ENCODE data around the gene PTPN9. TPM values are rescaled to one million over a fixed set of nuclear protein-coding genes. Genes with fewer than 3 reads are reported as not detected.
"Not testable (repeated sequence)": the region's sequence is repeated elsewhere in the genome, so short reads cannot be mapped to it uniquely, and the experiment has no call there.

PTPN9 gene
- total RNA-seq, 4 donors from 2014 or later: 5.6 to 33.0 (median 18.9) TPM

DNA sequence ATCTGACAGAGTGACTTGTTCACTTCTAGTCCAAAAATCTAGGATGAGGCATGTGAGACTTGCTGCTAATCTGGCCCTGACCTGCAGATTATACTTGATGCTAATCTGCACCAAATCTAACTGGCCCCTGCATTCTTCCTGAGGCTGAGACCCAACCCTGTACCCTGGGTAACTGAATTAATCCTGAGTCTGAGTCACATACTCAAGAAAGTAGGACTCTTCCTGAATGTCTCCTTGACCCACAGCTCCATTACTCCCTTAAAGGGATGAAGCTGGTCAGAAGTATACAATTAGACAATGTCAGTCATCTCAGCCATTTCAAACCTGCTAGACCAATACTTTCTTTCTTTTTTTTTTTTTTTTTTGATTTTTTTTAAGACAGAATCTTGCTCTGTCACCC, 25.5 kb downstream of the PTPN9 start:
- Histone ChIP-seq H3K36me3 (no peaks in the 10 kb centered on the region), H3K9me3 (no peaks in the 10 kb centered on the region), H3K4me3 (no peak overlapping the region), H3K4me1 (no peaks in the 10 kb centered on the region), H3K27ac (no peak overlapping the region), H3K27me3 (no peaks in the 10 kb centered on the region)
- TF ChIP-seq, protein P1, sequence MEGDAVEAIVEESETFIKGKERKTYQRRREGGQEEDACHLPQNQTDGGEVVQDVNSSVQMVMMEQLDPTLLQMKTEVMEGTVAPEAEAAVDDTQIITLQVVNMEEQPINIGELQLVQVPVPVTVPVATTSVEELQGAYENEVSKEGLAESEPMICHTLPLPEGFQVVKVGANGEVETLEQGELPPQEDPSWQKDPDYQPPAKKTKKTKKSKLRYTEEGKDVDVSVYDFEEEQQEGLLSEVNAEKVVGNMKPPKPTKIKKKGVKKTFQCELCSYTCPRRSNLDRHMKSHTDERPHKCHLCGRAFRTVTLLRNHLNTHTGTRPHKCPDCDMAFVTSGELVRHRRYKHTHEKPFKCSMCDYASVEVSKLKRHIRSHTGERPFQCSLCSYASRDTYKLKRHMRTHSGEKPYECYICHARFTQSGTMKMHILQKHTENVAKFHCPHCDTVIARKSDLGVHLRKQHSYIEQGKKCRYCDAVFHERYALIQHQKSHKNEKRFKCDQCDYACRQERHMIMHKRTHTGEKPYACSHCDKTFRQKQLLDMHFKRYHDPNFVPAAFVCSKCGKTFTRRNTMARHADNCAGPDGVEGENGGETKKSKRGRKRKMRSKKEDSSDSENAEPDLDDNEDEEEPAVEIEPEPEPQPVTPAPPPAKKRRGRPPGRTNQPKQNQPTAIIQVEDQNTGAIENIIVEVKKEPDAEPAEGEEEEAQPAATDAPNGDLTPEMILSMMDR (IDR thresholded peaks at IDR 0.05): no peak
- TF ChIP-seq POLR2A (IDR thresholded peaks at IDR 0.05): no peak
- intact Hi-C loops (cut with DNase I; ENCODE audit: low total_unique reads): no loop called here
- DNase-seq: no peak

DNA sequence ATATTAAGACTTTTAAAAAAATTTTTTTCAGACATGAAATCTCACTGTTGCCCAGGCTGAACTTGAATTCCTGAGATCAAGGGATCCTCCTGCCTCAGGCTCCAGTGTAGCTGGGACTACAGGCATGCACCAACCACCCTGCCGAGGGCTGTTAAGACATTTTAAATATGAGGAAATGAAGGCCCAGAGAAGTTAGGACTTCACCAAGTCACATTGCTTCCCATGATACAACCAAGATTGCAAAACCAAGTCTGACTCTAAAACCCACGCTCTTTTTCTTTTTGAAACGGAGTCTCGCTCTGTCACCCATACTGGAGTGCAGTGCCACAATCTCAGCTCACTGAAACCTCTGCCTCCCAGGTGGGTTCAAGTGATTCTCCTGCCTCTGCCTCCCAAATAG, 28.0 kb downstream of the PTPN9 start:
- Histone ChIP-seq H3K27ac (no peak overlapping the region), H3K4me3 (no peak overlapping the region), H3K4me1 (no peaks in the 10 kb centered on the region), H3K27me3 (no peaks in the 10 kb centered on the region), H3K9me3 (no peaks in the 10 kb centered on the region), H3K36me3 (no peaks in the 10 kb centered on the region)
- intact Hi-C loops (cut with DNase I; ENCODE audit: low total_unique reads): no loop called here
- TF ChIP-seq, protein P1 (IDR thresholded peaks at IDR 0.05): no peak
- TF ChIP-seq POLR2A (IDR thresholded peaks at IDR 0.05): no peak
- DNase-seq: no peak

DNA sequence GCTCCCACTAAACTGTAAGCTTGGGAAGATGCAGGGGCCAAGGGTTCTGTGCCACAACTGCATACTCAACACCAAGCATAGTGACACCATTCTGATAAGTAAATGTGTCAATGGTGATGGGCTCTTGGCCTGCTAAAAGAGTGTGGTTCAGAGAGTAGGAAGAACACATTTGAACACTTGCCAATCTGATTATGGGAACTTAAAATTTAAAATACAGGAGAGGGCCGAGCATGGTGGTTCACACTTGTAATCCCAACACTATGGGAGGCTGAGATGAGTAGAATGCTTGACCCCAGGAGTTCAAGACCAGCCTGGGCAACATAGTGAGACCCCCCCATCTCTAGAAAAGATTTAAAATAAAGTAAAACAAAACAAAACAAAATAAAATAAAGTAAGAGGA, 34.1 kb downstream of the PTPN9 start:
- TF ChIP-seq, protein P1 (IDR thresholded peaks at IDR 0.05): no peak
- TF ChIP-seq POLR2A (IDR thresholded peaks at IDR 0.05): no peak
- Histone ChIP-seq H3K4me3 (no peak overlapping the region), H3K9me3 (no peaks in the 10 kb centered on the region), H3K27ac (no peak overlapping the region), H3K27me3 (no peaks in the 10 kb centered on the region), H3K4me1 (no peaks in the 10 kb centered on the region), H3K36me3 (no peaks in the 10 kb centered on the region)
- no peak for DNase-seq
- intact Hi-C loops (cut with DNase I; ENCODE audit: low total_unique reads): no loop called here

DNA sequence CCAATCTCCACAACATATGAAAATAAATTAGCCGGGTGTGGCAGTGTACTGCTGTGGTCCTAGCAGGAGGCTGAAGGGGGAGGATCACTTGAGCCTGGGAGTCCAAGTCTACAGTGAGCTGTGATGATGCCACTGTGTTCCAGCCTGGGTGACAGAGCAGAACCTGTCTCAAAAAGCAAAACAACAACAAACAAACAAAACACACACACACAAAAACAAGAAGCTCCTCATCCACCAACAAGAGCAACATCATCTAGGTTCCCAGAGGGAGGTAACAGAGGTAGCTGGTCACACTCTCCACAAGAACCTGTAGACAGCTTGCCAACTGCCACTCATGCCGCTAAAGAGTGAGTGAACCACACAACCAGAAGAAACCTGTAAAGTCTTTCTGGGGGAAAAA, 34.8 kb downstream of the PTPN9 start:
- Histone ChIP-seq H3K4me3 (no peak overlapping the region), H3K9me3 (no peaks in the 10 kb centered on the region), H3K27me3 (no peaks in the 10 kb centered on the region), H3K36me3 (no peaks in the 10 kb centered on the region), H3K4me1 (no peaks in the 10 kb centered on the region), H3K27ac (no peak overlapping the region)
- no peak for TF ChIP-seq POLR2A (IDR thresholded peaks at IDR 0.05)
- TF ChIP-seq, protein P1 (IDR thresholded peaks at IDR 0.05): no peak
- intact Hi-C loops (cut with DNase I; ENCODE audit: low total_unique reads): no loop called here
- DNase-seq: no peak

DNA sequence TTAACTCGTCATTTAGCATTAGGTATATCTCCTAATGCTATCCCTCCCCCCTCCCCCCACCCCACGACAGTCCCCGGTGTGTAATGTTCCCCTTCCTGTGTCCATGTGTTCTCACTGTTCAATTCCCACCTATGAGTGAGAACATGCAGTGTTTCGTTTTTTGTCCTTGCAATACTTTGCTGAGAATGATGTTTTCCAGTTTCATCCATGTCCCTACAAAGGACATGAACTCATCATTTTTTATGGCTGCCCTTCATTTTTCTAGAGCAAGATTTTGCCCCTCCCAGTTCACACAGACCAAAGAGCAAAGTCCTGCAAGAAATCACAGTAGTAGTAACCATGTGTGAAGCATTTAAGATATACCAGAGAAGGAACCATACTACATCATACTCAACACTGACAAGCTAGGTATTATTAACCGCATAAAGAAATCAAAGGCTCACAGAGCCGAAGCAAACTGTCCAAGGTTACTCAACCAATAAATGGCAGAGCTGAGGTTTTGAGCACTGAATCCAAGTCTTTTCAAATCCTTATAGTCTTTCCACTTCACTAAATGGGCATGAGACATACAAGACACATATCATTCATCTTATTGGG, 36.1 kb downstream of the PTPN9 start:
- H3K4me3 ChIP-seq; H3K4me1 ChIP-seq; H3K27me3 ChIP-seq; intact Hi-C loops (cut with DNase I; ENCODE audit: low total_unique reads); DNase-seq; H3K36me3 ChIP-seq; H3K9me3 ChIP-seq: not testable (repeated sequence)
- H3K27ac ChIP-seq: peak overlapping the region; percentile 6 to 24

DNA sequence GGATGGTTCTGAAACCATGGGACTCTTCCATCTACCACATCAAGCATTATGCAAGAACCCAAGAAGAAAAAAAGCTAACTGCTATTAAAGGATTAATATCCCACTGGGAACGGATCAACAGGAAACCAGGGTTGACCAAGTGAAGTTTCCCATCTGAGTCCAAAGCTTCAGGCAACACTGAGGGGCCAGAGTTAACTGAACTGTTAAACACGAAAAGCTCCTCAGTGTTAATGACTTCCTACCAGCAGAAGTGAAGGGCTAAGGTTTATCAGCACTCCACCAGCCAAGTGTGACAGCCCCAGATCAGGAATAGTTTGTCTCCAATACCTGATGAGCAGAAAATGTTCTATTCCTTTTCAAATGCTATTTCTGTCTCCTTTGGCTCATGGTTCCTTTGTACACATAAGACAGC, 36.7 kb downstream of the PTPN9 start:
- DNase-seq: no peak
- intact Hi-C loops (cut with DNase I; ENCODE audit: low total_unique reads): no loop called here
- H3K4me3 ChIP-seq: no peak overlapping the region
- peak overlapping the region; percentile 7 to 44 for H3K27ac ChIP-seq
- H3K36me3 ChIP-seq: no peaks in the 10 kb centered on the region
- H3K27me3 ChIP-seq: no peaks in the 10 kb centered on the region
- no peak for TF ChIP-seq POLR2A (IDR thresholded peaks at IDR 0.05)
- TF ChIP-seq, protein P1 (IDR thresholded peaks at IDR 0.05): no peak
- H3K9me3 ChIP-seq: no peaks in the 10 kb centered on the region
- no peaks in the 10 kb centered on the region for H3K4me1 ChIP-seq
